Astrocyte (in vitro differentiated cells and primary cell): ENCODE measurements around the gene C1orf198. TPM values are rescaled to one million over a fixed set of nuclear protein-coding genes. Genes with fewer than 3 reads are reported as not detected.

Source experiments
- DNase-seq: peaks from one replicate; pipeline ENCODE4 v3.0.0-alpha.2; 2010; ENCODE audit warnings: low read depth
- FAIRE-seq: peaks from 2 replicates; lab custom pipeline; 2011; peaks lifted over from hg19 to GRCh38; lab: Jason Lieb, UNC
- H2AFZ ChIP-seq: 2 replicates; pipeline ENCODE4 v1.6.0; 2012; ENCODE audit warnings: low read depth, low read length, inconsistent platforms
- H3K27ac ChIP-seq: 2 replicates; pipeline ENCODE4 v1.5.1; 2011; ENCODE audit warnings: low read depth, low read length, inconsistent platforms
- H3K27me3 ChIP-seq: 2 replicates; pipeline ENCODE4 v1.6.0; 2011; ENCODE audit warnings: low read length, inconsistent platforms; ENCODE audit not compliant: insufficient read depth
- H3K36me3 ChIP-seq: 2 replicates; pipeline ENCODE4 v1.5.1; 2011; ENCODE audit warnings: low read length, inconsistent platforms; ENCODE audit not compliant: insufficient read depth
- H3K4me1 ChIP-seq: 2 replicates; pipeline ENCODE4 v1.5.1; 2011; ENCODE audit warnings: low read length, inconsistent platforms; ENCODE audit not compliant: insufficient read depth
- H3K4me2 ChIP-seq: 2 replicates; pipeline ENCODE4 v1.6.0; 2012; ENCODE audit warnings: low read length, inconsistent platforms
- H3K4me3 ChIP-seq: 2 replicates; pipeline ENCODE4 v1.5.1; 2011; ENCODE audit warnings: low read depth, mild to moderate bottlenecking, low read length, inconsistent platforms; ENCODE audit not compliant: insufficient read depth
- H3K79me2 ChIP-seq: 2 replicates; pipeline ENCODE4 v1.6.0; 2012; ENCODE audit warnings: mild to moderate bottlenecking, low read length, inconsistent platforms; ENCODE audit not compliant: insufficient read depth
- H3K9ac ChIP-seq: 2 replicates; pipeline ENCODE4 v1.6.0; 2012; ENCODE audit warnings: mild to moderate bottlenecking, low read length, inconsistent platforms
- H3K9me3 ChIP-seq: 2 replicates; pipeline ENCODE4 v1.5.1; 2012; ENCODE audit warnings: low read depth, mild to moderate bottlenecking, low read length, inconsistent platforms; ENCODE audit not compliant: insufficient read depth
- H4K20me1 ChIP-seq: 2 replicates; pipeline ENCODE4 v1.6.0; 2012; ENCODE audit warnings: low read length, inconsistent platforms; ENCODE audit not compliant: insufficient read depth
- H3K27ac Mint-ChIP-seq: one replicate; pipeline ENCODE4 v1.8.0; 2021; ENCODE audit warnings: mild to moderate bottlenecking, mixed read lengths; ENCODE audit not compliant: unreplicated experiment
- H3K27me3 Mint-ChIP-seq: one replicate; pipeline ENCODE4 v1.8.0; 2021; ENCODE audit warnings: low read depth, mixed read lengths; ENCODE audit not compliant: unreplicated experiment
- H3K36me3 Mint-ChIP-seq: one replicate; pipeline ENCODE4 v1.8.0; 2021; ENCODE audit warnings: low read depth, mixed read lengths; ENCODE audit not compliant: unreplicated experiment
- H3K4me1 Mint-ChIP-seq: one replicate; pipeline ENCODE4 v1.8.0; 2021; ENCODE audit warnings: low read depth, mixed read lengths; ENCODE audit not compliant: unreplicated experiment
- H3K4me3 Mint-ChIP-seq: one replicate; pipeline ENCODE4 v1.8.0; 2021; ENCODE audit warnings: mild to moderate bottlenecking, moderate library complexity, mixed read lengths; ENCODE audit not compliant: unreplicated experiment
- H3K9me3 Mint-ChIP-seq: one replicate; pipeline ENCODE4 v1.8.0; 2021; ENCODE audit warnings: mild to moderate bottlenecking, mixed read lengths; ENCODE audit not compliant: unreplicated experiment
- CTCF ChIP-seq: IDR thresholded peaks from 2 replicates; pipeline ENCODE4 v1.5.1; 2011; ENCODE audit warnings: low read depth, mild to moderate bottlenecking, inconsistent platforms, low read length, moderate library complexity; ENCODE audit not compliant: insufficient read depth
- EZH2 ChIP-seq: IDR thresholded peaks from 2 replicates; pipeline ENCODE4 v1.6.1; 2012; ENCODE audit warnings: mild to moderate bottlenecking, low read length, inconsistent platforms; ENCODE audit not compliant: insufficient read depth
- total RNA-seq: library from RNA; stranded (reverse); gene quantifications from 2 replicates; pipeline ENCODE4 v1.2.1, GENCODE V29; 2021

The C1orf198 gene
- total RNA-seq, 1 donor from 2014 or later, result 102 TPM

- Histone ChIP-seq H3K9me3 (no peaks in the 10 kb centered on the region), H3K27ac (no peak overlapping the region), H3K4me1 (no peaks in the 10 kb centered on the region), H3K4me3 (no peak overlapping the region), H3K4me2 (no peak overlapping the region), H2AFZ (no peak overlapping the region), H3K36me3 (peaks cover 3% of the 10 kb centered on the region), H3K9ac (no peak overlapping the region), H3K79me2 (no peaks in the 10 kb centered on the region), H4K20me1 (no peaks in the 10 kb centered on the region), H3K27me3 (no peaks in the 10 kb centered on the region)
- Mint-ChIP-seq H3K4me3 (no peak overlapping the region), H3K4me1 (peaks cover 8% of the 10 kb centered on the region), H3K36me3 (peaks cover 19% of the 10 kb centered on the region), H3K27ac (no peak overlapping the region), H3K27me3 (peaks cover 3% of the 10 kb centered on the region), H3K9me3 (no peaks in the 10 kb centered on the region)
- no peak for DNase-seq
- no peak for TF ChIP-seq CTCF
- TF ChIP-seq EZH2, result no peak
- no peak for FAIRE-seq
These were observed 37.9 kb upstream of the C1orf198 start for GRCh38 chr1:230906226-230906625.

GRCh38 chr1:230905733-230906132 is 37.4 kb upstream of the C1orf198 start:
- peak overlapping the region; percentile 65 for H2AFZ ChIP-seq
- H3K4me3 Mint-ChIP-seq, result no peak overlapping the region
- no peaks in the 10 kb centered on the region for H4K20me1 ChIP-seq
- FAIRE-seq (no peak), DNase-seq (peak; percentile 72)
- H3K9ac ChIP-seq, result peak overlapping the region; percentile 27
- H3K4me1 Mint-ChIP-seq, result peaks cover 8% of the 10 kb centered on the region
- no peak overlapping the region for H3K27ac ChIP-seq
- H3K36me3 Mint-ChIP-seq, result peaks cover 19% of the 10 kb centered on the region
- H3K4me3 ChIP-seq, result peak overlapping the region; percentile 7
- TF ChIP-seq CTCF (no peak), EZH2 (no peak)
- H3K4me2 ChIP-seq, result peak overlapping the region; percentile 62
- H3K36me3 ChIP-seq, result peaks cover 3% of the 10 kb centered on the region
- no peaks in the 10 kb centered on the region for H3K4me1 ChIP-seq
- H3K27me3 Mint-ChIP-seq, result peaks cover 3% of the 10 kb centered on the region
- no peaks in the 10 kb centered on the region for H3K27me3 ChIP-seq
- H3K9me3 ChIP-seq, result no peaks in the 10 kb centered on the region
- H3K79me2 ChIP-seq, result no peaks in the 10 kb centered on the region
- no peaks in the 10 kb centered on the region for H3K9me3 Mint-ChIP-seq
- peak overlapping the region; percentile 22 for H3K27ac Mint-ChIP-seq

- H3K9me3 ChIP-seq, result no peaks in the 10 kb centered on the region
- H3K27me3 ChIP-seq, result no peaks in the 10 kb centered on the region
- H3K36me3 Mint-ChIP-seq, result peaks cover 8% of the 10 kb centered on the region
- H3K9me3 Mint-ChIP-seq, result no peaks in the 10 kb centered on the region
- H3K27me3 Mint-ChIP-seq, result no peaks in the 10 kb centered on the region
- H3K36me3 ChIP-seq, result peaks cover 3% of the 10 kb centered on the region
- no peaks in the 10 kb centered on the region for H3K79me2 ChIP-seq
- peaks cover 10% of the 10 kb centered on the region for H3K4me1 Mint-ChIP-seq
- H3K4me2 ChIP-seq, result no peak overlapping the region
- H3K4me3 Mint-ChIP-seq, result no peak overlapping the region
- peaks cover 5% of the 10 kb centered on the region for H3K4me1 ChIP-seq
- no peak overlapping the region for H2AFZ ChIP-seq
- DNase-seq, result no peak
- no peak overlapping the region for H3K9ac ChIP-seq
- H4K20me1 ChIP-seq, result no peaks in the 10 kb centered on the region
- no peak for TF ChIP-seq EZH2
- TF ChIP-seq CTCF, result no peak
- FAIRE-seq, result no peak
- H3K4me3 ChIP-seq, result no peak overlapping the region
- no peak overlapping the region for H3K27ac Mint-ChIP-seq
- no peak overlapping the region for H3K27ac ChIP-seq
These were observed 34.1 kb upstream of the C1orf198 start for GRCh38 chr1:230902349-230902923.
